Skeletal muscle tissue (tissue), 4 donors: ENCODE measurements around the gene ZBTB17. TPM values are rescaled to one million over a fixed set of nuclear protein-coding genes. Genes with fewer than 3 reads are reported as not detected.

Source experiments
- H3K27ac ChIP-seq: one replicate; pipeline ENCODE4 v1.7.0; 2013; ENCODE audit warnings: mild to moderate bottlenecking, low read depth, low read length, inconsistent platforms
- H3K27me3 ChIP-seq, 3 donors: one replicate each; pipeline ENCODE4 v1.7.0; 2013; ENCODE audit warnings: low read length in 3 of 3; ENCODE audit not compliant: control insufficient read depth in 3 of 3, insufficient read depth in 3 of 3
- H3K36me3 ChIP-seq, 3 donors: one replicate each; pipeline ENCODE4 v1.7.0; 2013; ENCODE audit warnings: low read length in 3 of 3; ENCODE audit not compliant: control insufficient read depth in 3 of 3, insufficient read depth in 3 of 3
- H3K4me1 ChIP-seq, 3 donors: one replicate each; pipeline ENCODE4 v1.7.0; 2013; ENCODE audit warnings: low read length in 3 of 3, mild to moderate bottlenecking in 3 of 3; ENCODE audit not compliant: control insufficient read depth in 3 of 3, insufficient read depth in 3 of 3
- H3K4me3 ChIP-seq, 3 donors: one replicate each; pipeline ENCODE4 v1.7.0; 2013; ENCODE audit warnings: low read length in 3 of 3
- H3K9ac ChIP-seq, 3 donors: one replicate each; pipeline ENCODE4 v1.7.0; 2013; ENCODE audit warnings: low read length in 3 of 3, mild to moderate bottlenecking in 3 of 3, moderate library complexity in 2 of 3, low read depth in 1 of 3
- H3K9me3 ChIP-seq, 3 donors: one replicate each; pipeline ENCODE4 v1.7.0; 2013; ENCODE audit warnings: low read length in 3 of 3; ENCODE audit not compliant: control insufficient read depth in 3 of 3
- total RNA-seq: library from RNA; depleted of rRNA; stranded (reverse); fragments of >200 nt; gene quantifications from one replicate; pipeline ENCODE4 v1.2.3, GENCODE V29; 2014
- donor health status: Osteomylitis.

The ZBTB17 gene
- total RNA-seq, 1 donor from 2014 or later = 23.5 TPM

- Histone ChIP-seq H3K4me1 (peaks cover 27 to 35% (median 30%) of the 10 kb centered on the region in 3 donors), H3K36me3 (peaks cover 0 to 2% (median 0%) of the 10 kb centered on the region in 3 donors), H3K27ac (no peak overlapping the region)
These were observed 18.4 kb downstream of the ZBTB17 start for GRCh38 chr1:15957221-15958095.

GRCh38 chr1:15956150-15956549 lies 19.8 kb downstream of the ZBTB17 start:
- peaks cover 39 to 48% (median 41%) of the 10 kb centered on the region in 3 donors for H3K4me1 ChIP-seq
- no peak overlapping the region for H3K27ac ChIP-seq
- H3K4me3 ChIP-seq = no peak overlapping the region
- no peaks in the 10 kb centered on the region for H3K9me3 ChIP-seq
- no peaks in the 10 kb centered on the region for H3K27me3 ChIP-seq
- peaks cover 0 to 2% (median 0%) of the 10 kb centered on the region in 3 donors for H3K36me3 ChIP-seq
- H3K9ac ChIP-seq = peak overlapping the region in 1 of 3 donors; percentile 5

More at GRCh38 chr1:15957221-15958095, 18.4 kb downstream of the ZBTB17 start:
- H3K9me3 ChIP-seq = no peaks in the 10 kb centered on the region
- H3K4me3 ChIP-seq = no peak overlapping the region
- no peaks in the 10 kb centered on the region for H3K27me3 ChIP-seq
- H3K9ac ChIP-seq = peak overlapping the region in 1 of 3 donors; percentile 54

GRCh38 chr1:15955552-15955951 lies 20.3 kb downstream of the ZBTB17 start:
- peak overlapping the region in 1 of 3 donors; percentile 5 for H3K9ac ChIP-seq

GRCh38 chr1:15954316-15954715 lies 21.6 kb downstream of the ZBTB17 start:
- Histone ChIP-seq H3K36me3 (peaks cover 0 to 2% (median 0%) of the 10 kb centered on the region in 3 donors), H3K4me1 (peaks cover 55 to 67% (median 58%) of the 10 kb centered on the region in 3 donors), H3K9ac (peak overlapping the region in 1 of 3 donors; percentile 61), H3K9me3 (no peaks in the 10 kb centered on the region), H3K27ac (no peak overlapping the region), H3K4me3 (no peak overlapping the region), H3K27me3 (no peaks in the 10 kb centered on the region)

More at GRCh38 chr1:15955552-15955951, 20.3 kb downstream of the ZBTB17 start:
- Histone ChIP-seq H3K4me1 (peaks cover 45 to 54% (median 46%) of the 10 kb centered on the region in 3 donors), H3K9me3 (no peaks in the 10 kb centered on the region), H3K4me3 (no peak overlapping the region), H3K36me3 (peaks cover 0 to 2% (median 0%) of the 10 kb centered on the region in 3 donors), H3K27ac (no peak overlapping the region), H3K27me3 (no peaks in the 10 kb centered on the region)

- peak overlapping the region in 1 of 3 donors; percentile 61 for H3K9ac ChIP-seq
- no peaks in the 10 kb centered on the region for H3K27me3 ChIP-seq
- no peak overlapping the region for H3K27ac ChIP-seq
These were observed 22.1 kb downstream of the ZBTB17 start for GRCh38 chr1:15953791-15954241.

GRCh38 chr1:15953294-15953771 lies 22.6 kb downstream of the ZBTB17 start:
- Histone ChIP-seq H3K4me1 (peaks cover 59 to 69% (median 62%) of the 10 kb centered on the region in 3 donors), H3K27me3 (no peaks in the 10 kb centered on the region), H3K9me3 (no peaks in the 10 kb centered on the region), H3K27ac (no peak overlapping the region), H3K36me3 (peaks cover 0 to 2% (median 0%) of the 10 kb centered on the region in 3 donors), H3K4me3 (peak overlapping the region in 1 of 3 donors; percentile 3), H3K9ac (peak overlapping the region in 2 of 3 donors; percentile 13 to 19)

More at GRCh38 chr1:15953791-15954241, 22.1 kb downstream of the ZBTB17 start:
- H3K4me1 ChIP-seq = peaks cover 59 to 69% (median 62%) of the 10 kb centered on the region in 3 donors
- no peak overlapping the region for H3K4me3 ChIP-seq
- H3K9me3 ChIP-seq = no peaks in the 10 kb centered on the region
- H3K36me3 ChIP-seq = peaks cover 0 to 2% (median 0%) of the 10 kb centered on the region in 3 donors

- peak overlapping the region in 1 of 3 donors; percentile 51 for H3K9ac ChIP-seq
- no peaks in the 10 kb centered on the region for H3K9me3 ChIP-seq
- H3K4me3 ChIP-seq = no peak overlapping the region
- peaks cover 4 to 5% (median 4%) of the 10 kb centered on the region in 3 donors for H3K36me3 ChIP-seq
- peaks cover 60 to 72% (median 66%) of the 10 kb centered on the region in 3 donors for H3K4me1 ChIP-seq
- H3K27me3 ChIP-seq = no peaks in the 10 kb centered on the region
- peak overlapping the region; percentile 92 for H3K27ac ChIP-seq
These were observed 23.3 kb downstream of the ZBTB17 start for GRCh38 chr1:15952317-15953258.

- Histone ChIP-seq H3K36me3 (peaks cover 11 to 16% (median 14%) of the 10 kb centered on the region in 3 donors), H3K9me3 (no peaks in the 10 kb centered on the region), H3K4me1 (peaks cover 60 to 76% (median 66%) of the 10 kb centered on the region in 3 donors), H3K27me3 (no peaks in the 10 kb centered on the region), H3K4me3 (no peak overlapping the region), H3K27ac (peak overlapping the region; percentile 92), H3K9ac (peak overlapping the region in 2 of 3 donors; percentile 25 to 29)
These were observed 24.4 kb downstream of the ZBTB17 start for GRCh38 chr1:15951341-15952153.
